Ovary (tissue), 3 donors: ENCODE measurements around the gene DOHH.

Source experiments
- CTCF ChIP-seq, 3 donors: fragments of 450-650 bp in 2 of 3; fragments of 200-600 bp in 1 of 3; IDR thresholded peaks; one replicate each; pipeline versions ENCODE4 v1.5.1 to v1.8.0; 2016 to 2022; ENCODE audit warnings: antibody characterized with exemption in 3 of 3, mild to moderate bottlenecking in 1 of 3
- EP300 ChIP-seq: sonication (generic); formaldehyde crosslinking; IDR thresholded peaks from one replicate; pipeline ENCODE4 v1.6.1; 2017; ENCODE audit warnings: antibody characterized with exemption
- donor health status: DM: no; HTN: no; CAD: no.

GRCh38 chr19:3453840-3454239 is 46.6 kb downstream of the DOHH start:
- no peak for TF ChIP-seq CTCF (IDR thresholded peaks at IDR 0.05)
- no peak for TF ChIP-seq EP300
